AG20443 (cell line): Measurements from ENCODE around the gene SHROOM1.

ENCODE experiments used
- DNase-seq: peaks from one replicate; pipeline ENCODE4 v3.0.0; 2012; ENCODE audit warnings: low spot score, mixed read lengths

Gene SHROOM1

DNA sequence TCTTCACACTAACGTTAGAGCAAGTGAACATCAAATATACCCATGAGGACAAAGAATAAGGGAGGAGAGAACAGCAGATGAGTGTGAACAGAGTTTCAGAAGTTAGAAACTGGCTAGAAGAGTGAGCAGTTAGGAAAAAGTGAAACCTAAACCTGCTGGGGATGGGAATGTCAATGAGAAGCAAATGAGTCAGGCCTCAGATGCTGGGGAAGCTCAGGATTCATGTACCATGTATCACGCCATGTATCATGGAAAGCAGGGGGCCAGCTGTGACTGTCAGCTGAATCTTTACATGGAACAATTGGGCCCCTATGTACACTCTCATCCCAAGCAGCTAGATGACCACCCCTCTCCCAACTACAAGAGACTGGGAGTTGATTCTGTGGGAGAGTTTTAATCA lies 19.6 kb upstream of the SHROOM1 start:
- peak; percentile 53 for DNase-seq

DNA sequence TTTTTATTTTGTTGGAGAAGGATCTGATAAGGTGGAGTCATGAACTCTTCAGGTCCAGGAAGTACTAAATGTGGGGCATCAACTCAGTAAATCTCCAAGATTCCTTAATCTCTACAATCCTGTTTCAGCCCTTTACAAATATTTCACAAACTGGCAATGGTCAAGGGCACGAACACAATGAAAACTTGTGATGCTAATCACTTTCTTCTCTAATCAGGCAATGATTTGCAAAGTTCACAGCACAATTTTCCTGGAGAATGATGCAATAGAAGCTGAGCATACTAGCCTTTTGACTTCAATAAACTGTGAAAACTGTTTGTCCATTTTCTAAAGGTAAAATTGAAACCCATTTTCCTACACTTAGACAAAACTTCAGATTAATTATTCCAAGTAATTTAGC lies 18.9 kb upstream of the SHROOM1 start:
- DNase-seq, result no peak

DNA sequence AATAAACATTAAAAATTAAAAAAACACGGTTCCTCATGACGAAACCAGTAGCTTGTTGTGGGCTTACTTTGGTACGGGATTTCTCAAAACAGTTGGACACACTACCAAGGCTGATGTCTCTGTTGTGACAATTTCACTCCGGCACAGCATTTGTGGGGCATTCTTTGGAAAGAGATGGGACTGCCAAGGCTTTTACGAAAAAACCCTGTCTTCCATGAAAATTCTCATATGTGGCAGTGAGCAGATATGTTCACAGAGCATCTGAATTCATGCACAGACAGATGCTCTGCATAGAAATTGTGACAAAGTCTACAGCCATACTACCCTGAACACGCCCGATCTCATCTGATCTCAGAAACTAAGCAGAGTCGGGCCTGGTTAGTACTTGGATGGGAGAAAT lies 17.8 kb upstream of the SHROOM1 start:
- DNase-seq, result no peak

DNA sequence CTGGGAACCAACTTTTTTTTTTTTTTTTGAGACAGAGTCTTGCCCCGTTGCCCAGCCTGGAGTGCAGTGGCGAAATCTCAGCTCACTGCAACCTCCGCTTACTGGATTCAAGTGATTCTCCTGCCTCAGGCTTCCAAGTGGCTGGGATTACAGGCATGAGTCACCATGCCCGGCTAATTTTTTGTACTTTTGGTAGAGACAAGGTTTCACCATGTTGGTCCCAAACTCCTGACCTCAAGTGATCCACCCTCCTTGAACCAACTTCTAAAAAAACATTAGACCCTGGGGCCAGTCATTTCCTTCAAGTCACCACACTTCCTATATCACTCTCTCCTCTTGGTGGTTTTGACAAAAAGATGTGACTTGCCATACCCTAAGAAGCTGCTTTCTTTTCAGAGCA lies 10.9 kb upstream of the SHROOM1 start:
- DNase-seq, result no peak

DNA sequence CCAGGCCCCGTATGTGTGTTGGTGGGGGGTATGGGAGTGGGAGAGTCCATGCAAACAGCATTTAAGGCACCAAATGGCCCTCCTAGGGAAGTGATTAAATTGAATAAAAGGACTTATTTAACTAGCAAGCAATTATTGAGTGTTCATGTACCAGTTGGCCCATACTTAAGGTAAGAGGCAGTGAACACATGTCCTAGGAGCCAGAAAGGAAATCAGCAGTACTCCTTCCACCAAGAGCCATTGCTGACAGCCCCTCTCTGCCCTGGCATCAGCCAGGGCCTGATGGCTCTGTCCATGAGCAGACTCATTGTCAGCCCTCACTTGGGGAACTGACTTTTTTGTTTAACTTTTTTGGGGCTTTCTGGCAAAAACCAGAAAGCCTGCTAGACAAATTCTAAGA lies 10.4 kb upstream of the SHROOM1 start:
- no peak for DNase-seq

DNA sequence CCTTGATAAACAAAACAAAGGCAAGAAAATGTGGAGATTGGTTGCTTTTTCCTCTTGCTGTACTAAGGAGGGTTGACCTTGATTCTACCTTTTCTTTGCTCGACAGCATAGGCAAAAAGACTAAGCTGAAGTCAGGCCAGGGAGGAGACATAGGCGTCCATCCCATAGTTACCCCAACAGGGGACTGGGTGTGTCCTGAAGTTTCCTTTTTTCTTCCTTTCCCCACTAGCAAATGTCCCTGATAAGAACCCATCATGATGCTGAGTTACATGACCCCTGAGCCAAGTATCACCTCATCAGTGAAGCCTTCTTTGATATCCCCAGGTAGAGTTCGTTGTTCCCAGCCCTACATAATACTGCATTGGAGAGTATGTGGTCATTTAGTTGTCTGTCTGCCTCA lies 9.9 kb upstream of the SHROOM1 start:
- DNase-seq, result no peak

DNA sequence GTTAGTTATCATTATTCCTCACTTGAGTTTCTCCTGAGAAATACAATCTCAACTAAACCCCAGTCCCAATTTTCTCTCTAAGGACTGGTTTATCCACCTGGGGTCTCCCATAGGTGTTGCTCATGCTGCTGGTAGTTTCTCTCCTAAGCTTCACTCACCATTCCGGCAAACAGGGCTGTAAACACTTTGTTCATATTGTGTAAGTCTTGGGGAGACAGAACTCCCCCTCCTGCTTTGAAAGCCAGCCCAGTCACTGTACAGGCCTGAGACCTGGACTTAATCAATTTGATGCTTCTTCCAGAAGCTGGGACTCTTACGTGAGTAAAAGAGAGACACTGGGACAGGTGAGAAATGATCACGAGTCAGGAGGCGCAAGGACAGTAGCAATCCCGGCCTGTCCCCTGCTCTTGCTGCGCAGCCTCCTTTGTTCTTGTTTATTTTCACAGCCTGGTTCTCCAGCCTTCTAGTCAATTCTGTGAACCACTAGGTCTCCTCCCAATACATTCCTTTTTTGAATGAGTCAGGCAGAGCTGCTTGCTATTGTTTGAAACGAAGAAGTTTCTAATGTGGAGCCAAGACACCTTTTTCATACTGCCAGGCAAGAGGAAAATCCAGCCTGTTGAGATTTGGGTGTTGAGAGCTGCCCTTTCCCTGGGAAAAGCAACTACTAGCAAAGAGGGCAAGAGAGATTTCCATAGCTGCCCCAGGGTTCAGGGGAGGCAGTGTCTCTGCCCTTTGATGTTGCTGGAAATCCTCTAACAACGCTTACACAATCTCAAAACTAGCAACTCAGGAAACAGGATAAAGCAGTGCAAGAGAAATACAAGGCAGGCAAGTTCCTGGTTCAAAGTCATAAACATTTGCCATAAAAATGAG lies 9.2 kb upstream of the SHROOM1 start:
- peak; percentile 66 for DNase-seq

DNA sequence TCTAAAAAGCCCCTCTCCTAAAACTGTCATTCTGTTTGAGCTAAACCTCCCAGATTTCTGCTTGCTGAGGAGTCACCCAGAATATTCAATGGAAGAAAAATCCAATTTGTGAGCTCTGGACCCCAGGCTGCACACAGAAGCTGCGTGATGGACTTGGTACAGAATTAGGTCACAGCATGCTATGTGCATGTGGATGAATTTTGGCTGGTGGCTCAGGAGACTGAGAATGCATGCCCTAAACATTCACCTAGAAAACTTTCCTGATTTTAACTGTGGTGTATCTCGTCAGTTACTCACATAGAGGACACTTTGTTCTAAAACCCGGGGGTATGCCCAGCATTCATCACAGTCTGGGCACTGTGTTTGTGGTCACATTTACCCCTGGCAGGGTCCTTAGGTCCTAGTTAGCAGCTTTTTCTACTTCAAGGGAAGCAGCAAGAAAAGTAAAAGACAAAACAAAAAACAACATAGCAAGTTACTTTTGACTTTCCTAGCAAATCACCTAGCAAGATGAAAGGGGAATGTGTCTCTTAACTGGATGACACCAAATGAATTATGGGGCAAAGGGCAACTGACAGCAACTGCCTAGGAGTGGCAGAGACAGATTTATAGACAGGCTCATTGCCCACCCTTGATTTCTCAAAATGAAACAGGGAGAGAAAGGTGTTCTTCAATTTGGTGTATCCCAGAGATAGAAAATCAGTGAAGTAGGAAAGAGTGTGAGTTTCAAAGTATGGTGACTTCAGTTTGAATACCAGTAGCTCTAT lies 8.3 kb upstream of the SHROOM1 start:
- no peak for DNase-seq

DNA sequence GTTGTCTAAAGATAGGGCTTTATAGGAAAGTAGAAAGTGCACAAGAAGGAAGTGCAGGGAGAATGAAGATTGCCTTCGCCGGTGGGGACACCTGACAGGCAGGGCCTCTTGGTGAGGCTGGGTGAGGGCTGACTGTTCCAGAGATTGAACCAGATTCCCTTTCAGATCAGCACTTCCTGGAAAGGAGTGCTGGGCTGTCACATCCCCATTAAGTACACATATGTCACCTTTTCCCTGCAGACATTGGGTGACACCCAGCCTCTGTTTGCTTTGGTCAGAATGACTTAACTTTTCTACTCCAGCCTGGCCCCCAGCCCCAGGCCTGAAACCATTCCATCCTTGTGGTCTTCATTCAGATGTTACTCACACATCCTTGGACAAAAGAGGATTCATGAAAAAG lies 7.4 kb upstream of the SHROOM1 start:
- DNase-seq, result no peak

DNA sequence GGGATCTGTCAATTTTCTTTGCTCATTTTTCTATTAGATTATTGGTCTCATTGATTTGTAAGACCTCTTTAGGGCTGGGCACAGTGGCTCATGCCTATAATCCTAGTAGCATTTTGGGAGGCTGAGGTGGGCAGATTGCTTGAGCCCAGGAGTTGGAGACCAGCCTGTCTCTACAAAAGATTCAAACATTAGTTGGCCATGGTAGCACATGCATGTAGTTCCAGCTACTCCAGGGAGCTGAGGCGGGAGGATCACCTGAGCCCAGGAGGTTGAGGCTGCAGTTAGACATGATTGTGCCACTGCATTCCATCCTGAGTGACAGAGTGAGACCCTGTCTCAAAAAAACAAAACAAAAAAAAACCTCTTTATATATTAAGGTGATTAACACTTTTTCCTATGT lies 6.4 kb upstream of the SHROOM1 start:
- DNase-seq, result no peak

DNA sequence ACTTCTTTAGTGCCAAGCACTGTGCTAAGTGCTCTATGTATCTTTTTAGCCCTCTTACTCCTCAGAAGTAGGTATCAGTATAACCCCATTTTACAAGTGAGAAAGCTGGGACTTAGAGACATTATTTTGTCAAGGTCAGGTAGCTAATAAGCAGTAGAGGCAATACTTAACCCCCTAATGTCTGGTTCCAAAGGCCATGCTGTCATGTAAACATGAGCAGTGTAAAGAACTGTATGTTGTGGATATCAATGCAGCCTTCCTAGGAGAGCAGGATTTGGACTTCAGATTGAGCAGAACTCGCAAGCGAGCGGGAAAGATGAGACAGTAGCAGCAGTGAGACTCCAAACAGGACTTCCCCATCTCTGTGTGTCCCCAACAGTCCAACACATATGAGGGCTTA lies 3.6 kb upstream of the SHROOM1 start:
- DNase-seq, result no peak

DNA sequence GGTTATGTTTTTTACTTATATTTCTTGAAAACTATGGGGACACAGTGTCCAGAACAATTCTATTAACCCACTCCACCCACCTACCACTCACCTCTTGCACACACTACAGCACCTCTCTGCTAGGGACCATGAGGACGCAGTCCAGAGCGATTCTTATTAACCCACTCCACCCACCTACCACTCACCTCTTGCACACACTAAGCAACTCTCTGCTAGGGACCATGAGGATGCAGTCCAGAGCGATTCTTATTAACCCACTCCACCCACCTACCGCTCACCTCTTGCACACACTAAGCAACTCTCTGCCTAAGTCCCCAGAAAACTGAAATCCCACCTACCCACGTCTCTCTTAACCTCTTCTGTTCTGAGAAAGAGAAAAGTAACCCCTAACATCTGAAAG lies 2.2 kb upstream of the SHROOM1 start:
- no peak for DNase-seq

DNA sequence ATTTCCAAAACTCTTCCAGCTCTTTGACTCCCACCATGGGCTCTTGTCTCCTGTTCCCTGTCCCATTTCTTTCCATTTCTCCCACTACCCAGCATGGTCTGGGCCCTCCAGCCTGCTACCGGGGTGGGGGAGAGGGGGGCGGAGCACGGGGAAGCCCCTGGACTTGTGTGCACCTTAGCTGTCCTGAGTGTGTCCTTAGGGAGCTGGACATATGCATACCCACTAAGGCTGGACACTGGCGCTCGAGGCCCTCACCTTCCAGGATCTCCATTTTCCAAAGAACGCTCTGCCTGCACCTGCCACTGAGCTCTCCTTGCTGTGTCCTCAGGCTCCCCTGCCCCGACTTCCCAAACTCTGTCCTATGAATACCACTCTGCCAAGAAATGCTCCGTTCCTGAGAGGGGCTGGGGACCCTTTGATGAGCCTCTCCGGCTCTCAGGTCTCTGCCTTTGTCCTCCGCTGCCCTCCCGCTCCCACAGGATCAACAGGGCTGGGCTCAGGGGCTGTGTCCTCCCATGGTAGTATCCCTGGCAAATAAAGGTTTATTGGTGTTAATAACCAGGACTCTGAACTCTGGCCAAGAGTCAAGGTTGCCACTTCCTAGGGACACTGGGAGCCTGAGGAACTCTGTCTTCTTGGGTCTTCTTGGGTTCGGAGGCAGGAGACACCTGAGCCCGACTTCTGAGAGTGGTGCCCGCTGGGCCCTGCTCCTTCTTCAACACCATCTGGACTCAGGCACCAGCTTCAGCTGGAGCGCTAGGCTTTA lies 831 bp upstream of the SHROOM1 start:
- DNase-seq, result no peak

DNA sequence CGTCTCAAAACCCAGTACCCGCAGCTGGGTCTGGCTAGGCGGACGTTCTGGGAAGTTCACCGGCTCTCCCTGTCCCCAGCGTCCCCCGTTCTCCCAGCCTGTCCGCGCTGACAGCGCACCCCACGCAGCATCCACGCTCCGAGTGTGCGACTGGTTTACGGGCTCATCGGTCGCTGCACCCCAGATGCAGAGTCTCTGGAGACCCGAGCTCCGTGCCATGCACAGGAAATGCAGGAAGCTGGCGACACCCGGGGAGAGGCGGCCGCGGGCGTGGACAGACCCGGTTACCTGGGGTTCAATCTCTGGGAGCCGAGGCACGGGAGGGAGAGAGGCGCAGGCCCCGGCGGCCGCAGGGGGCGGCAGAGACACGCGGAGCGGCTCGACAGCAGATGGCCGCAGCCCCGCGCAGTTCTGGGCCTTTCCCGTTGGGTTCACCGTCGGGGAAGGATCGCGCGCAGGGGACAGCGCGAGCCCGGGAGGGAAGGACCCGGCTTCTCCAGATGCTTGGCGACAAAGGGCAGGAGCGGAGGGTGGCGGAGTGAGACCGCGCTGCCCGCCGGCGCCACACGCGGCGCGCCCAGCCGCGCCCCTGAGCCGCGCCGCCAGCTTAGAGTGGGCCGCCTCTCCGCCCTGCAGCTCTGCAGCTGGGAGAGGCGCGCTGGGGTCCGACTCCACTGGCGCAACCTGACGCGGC lies 558 bp downstream of the SHROOM1 start:
- peak; percentile 94 for DNase-seq

DNA sequence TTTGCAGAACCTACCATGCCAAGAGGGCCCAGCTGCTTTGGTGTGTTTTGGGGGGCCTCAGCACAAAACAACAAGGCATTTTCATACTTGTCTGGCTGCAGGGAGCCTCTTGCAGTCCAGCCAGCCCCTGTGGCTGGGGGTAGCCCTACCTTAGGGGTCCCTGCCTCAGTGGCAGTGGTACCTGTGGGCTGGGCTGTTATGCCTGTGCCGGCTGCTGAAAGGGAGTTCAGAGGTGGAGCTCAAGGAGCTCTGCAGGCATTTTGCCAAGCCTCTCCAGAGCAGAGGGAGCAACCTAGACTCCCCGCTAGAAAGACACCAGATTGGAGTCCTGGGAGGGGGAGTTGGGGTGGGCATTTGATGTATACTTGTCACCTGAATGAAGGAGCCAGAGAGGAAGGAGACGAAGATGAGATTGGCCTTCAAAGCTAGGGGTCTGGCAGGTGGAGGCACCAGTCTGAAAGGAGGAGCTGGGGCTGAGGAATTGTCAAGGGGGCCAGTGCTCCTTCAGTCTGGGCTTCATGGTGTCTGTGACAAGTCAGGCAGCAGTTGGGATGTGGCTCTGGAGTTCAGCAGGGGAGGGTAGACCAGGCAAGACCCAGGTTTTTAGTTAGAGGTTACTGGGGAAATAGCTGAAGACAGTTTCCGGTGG lies 1.5 kb downstream of the SHROOM1 start:
- DNase-seq, result no peak

DNA sequence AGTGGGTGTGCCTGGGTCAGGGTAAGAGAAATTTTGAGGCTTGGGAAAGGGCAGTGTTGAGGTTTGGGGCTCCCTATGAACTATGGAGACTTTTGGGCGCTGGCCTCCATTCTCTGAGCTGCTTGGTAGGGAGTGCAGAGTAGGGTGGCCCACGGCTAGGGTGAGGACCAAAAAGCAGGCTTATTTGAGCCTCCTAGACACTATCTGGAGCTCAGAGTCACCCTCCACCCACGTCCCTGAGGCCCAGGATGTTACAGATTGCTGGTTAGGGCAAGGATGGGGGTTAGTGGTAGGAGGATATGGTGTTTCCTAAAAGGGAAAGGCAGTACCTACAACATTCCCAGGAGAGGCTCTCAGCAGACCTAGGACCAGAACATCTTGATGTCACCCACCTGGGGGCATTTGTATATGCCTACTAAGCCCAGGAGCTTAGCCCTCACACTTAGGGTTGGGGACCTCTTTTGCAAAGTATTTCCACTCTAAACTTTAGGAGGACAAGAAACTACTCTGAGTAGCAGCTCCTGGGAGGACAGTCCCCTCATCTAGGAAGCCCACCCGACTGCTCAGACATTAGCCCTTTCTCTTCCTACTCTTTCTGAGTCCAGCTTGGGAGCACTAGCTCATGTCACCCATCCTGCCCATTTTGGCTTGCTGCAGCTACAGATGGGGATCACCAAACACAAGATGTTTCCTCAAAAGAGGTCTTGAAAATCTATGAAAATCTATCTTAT lies 2.3 kb downstream of the SHROOM1 start:
- no peak for DNase-seq

DNA sequence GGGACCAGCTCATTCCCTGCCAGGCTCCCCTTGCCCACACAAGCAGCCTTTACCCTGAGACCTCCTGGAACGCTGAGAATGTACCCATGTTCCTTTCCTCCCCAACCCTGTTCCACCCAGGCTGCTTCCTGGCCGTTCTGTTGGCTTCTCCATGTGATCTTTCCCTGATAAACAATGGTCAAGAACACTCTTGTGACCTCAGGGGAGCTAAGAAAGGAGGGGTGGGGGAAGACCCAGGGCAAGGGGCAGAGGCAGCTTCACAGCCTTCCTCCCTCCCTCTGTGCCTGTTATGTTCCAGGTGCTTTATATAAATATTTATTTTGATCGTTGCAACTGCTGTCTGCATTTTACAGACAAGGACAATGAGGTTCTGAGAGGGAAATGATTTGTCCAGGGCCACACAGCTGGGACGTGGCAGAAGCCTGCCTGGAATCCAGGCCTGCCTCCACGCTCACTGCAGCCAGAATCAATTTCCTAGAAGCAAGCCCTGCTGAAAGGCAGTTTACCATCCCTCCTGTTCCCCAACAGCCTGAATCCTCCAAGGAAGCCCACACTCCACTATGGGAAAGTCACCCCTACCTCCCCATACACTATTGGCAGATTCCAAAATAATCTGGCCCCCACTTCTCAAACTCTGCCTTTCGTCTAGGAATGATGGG lies 3.9 kb downstream of the SHROOM1 start:
- no peak for DNase-seq

DNA sequence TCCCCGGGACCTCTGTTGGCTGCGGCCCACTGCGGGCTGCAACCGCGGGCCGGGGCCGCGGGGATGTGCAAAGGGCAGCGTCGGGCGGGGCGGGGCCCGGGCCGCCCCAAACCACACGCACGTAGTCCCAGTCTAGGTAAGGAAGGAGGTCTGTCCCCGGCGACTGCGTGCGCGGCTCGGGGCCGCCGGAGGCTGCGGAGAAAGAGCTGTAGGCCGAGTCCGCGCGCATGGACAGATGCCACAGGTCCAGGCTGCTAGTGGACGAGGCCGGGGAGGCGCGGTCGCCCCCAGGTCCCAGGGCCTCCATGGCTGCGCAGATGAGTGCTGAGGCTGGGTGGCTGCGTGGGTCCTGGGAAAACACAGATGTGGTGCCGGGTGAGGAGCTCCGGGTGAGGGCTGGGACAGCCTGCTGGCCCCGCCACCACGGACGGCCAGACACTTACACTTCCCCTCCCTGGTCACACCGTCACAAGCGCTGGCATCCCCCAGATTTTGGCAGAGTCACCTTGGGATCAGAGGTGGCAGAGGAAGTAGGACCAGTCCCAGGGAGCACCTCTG lies 4.5 kb downstream of the SHROOM1 start:
- DNase-seq, result no peak

DNA sequence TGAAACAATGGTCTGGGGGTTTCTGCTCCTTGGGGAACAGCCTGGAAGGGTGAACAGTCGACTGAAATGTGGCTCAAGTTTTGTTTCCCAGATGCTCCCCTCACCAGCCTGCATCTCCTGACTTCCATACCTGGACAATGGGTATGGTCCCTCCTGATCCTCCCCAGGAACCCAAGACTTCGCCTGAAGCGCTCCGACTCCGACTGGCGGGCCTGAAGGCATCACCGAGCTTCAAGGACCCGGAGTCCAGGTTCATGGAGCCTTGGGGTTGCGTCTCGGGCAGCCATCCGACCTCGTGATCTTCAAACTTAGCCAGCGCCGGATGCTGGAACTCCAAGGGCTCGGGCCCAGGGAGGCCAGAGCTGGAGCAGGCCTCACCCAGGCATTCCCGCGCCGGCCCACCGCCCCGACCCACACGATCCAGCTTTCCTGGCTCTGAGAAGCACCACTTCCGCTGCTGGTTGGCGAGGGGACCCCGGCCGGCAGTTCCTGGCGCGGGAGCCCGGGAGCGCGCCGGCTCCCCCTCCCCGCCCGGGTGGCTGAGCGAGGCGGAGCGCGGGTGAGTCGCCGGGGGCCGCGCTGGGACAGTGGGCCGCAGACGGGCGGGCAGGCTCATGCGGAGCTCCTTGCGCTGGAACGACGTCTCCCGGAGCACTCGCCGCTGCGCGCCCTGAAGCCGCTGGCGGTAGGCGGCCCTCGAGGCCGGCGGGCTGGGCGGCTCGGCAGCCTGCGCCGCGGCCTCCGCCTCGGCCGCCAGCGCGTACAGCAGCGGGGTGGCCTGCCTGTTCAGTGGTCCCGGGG lies 5.2 kb downstream of the SHROOM1 start:
- no peak for DNase-seq
